Osteoblast (primary cell): ENCODE results near the gene LUC7L. TPM values are rescaled to one million over a fixed set of nuclear protein-coding genes. Genes with fewer than 3 reads are reported as not detected.
A peak's percentile ranks its signal among the peaks of the same experiment; 100 is the strongest.

Experiments
- DNase-seq: peaks from one replicate; pipeline ENCODE4 v3.0.0; 2011; ENCODE audit warnings: low spot score, mixed read lengths; ENCODE audit not compliant: insufficient read length; ENCODE audit errors: missing footprints
- H2AFZ ChIP-seq: 2 replicates; pipeline ENCODE4 v1.6.0; 2011; ENCODE audit warnings: mild to moderate bottlenecking, low read length
- H3K27ac ChIP-seq: 2 replicates; pipeline ENCODE4 v1.5.1; 2011; ENCODE audit warnings: mild to moderate bottlenecking, low read depth, low read length, moderate library complexity
- H3K27me3 ChIP-seq: 2 replicates; pipeline ENCODE4 v1.6.0; 2012; ENCODE audit warnings: mild to moderate bottlenecking, control low read depth, inconsistent platforms, low read length, moderate library complexity; ENCODE audit not compliant: insufficient read depth
- H3K36me3 ChIP-seq: 2 replicates; pipeline ENCODE4 v1.5.1; 2011; ENCODE audit warnings: mild to moderate bottlenecking, low read length, control low read depth, moderate library complexity; ENCODE audit not compliant: insufficient read depth
- H3K4me1 ChIP-seq: 2 replicates; pipeline ENCODE4 v1.5.1; 2011; ENCODE audit warnings: mild to moderate bottlenecking, low read length, control low read depth, moderate library complexity; ENCODE audit not compliant: insufficient read depth
- H3K4me2 ChIP-seq: 2 replicates; pipeline ENCODE4 v1.6.0; 2011; ENCODE audit warnings: mild to moderate bottlenecking, low read length; ENCODE audit not compliant: insufficient read depth
- H3K4me3 ChIP-seq: fragments of 200-600 bp; sonication (generic); 3 replicates; pipeline ENCODE4 v1.5.1; 2012; ENCODE audit warnings: mild to moderate bottlenecking, low read length, inconsistent platforms; ENCODE audit not compliant: insufficient read depth
- H3K79me2 ChIP-seq: 2 replicates; pipeline ENCODE4 v1.6.0; 2012; ENCODE audit warnings: mild to moderate bottlenecking, low read length, control low read depth, inconsistent platforms; ENCODE audit not compliant: insufficient read depth
- H3K9me3 ChIP-seq: 2 replicates; pipeline ENCODE4 v1.5.1; 2011; ENCODE audit warnings: low read depth, low read length, control low read depth
- H4K20me1 ChIP-seq: 2 replicates; pipeline ENCODE4 v1.6.0; 2012; ENCODE audit warnings: mild to moderate bottlenecking, low read length, control low read depth; ENCODE audit not compliant: insufficient read depth
- CTCF ChIP-seq: IDR thresholded peaks from 2 replicates; pipeline ENCODE4 v1.5.1; 2011; ENCODE audit warnings: mild to moderate bottlenecking, low read depth, low read length, moderate library complexity; ENCODE audit errors: extremely low read depth
- total RNA-seq: library from RNA; depleted of rRNA; stranded (reverse); fragments of >200 nt; gene quantifications from 2 replicates; pipeline ENCODE4 v1.2.3, GENCODE V29; 2012

LUC7L gene
- total RNA-seq, 1 donor: 46.0 TPM

- Histone ChIP-seq H4K20me1 (peaks cover 30% of the 10 kb centered on the region), H3K9me3 (no peaks in the 10 kb centered on the region), H3K4me2 (no peak overlapping the region), H3K4me3 (no peak overlapping the region), H2AFZ (no peak overlapping the region), H3K27me3 (no peaks in the 10 kb centered on the region), H3K36me3 (peaks cover 83% of the 10 kb centered on the region), H3K79me2 (peaks cover 7% of the 10 kb centered on the region), H3K27ac (no peak overlapping the region), H3K4me1 (peaks cover 4% of the 10 kb centered on the region)
- DNase-seq: no peak
- no peak for TF ChIP-seq CTCF
These were observed 35.8 kb downstream of the LUC7L start for GRCh38 chr16:193441-193840.

GRCh38 chr16:192686-193085 lies 36.6 kb downstream of the LUC7L start:
- Histone ChIP-seq H3K27ac (no peak overlapping the region), H3K4me1 (peaks cover 4% of the 10 kb centered on the region), H3K36me3 (peaks cover 86% of the 10 kb centered on the region), H3K79me2 (peaks cover 7% of the 10 kb centered on the region), H3K4me3 (no peak overlapping the region), H3K4me2 (no peak overlapping the region), H3K9me3 (no peaks in the 10 kb centered on the region), H3K27me3 (no peaks in the 10 kb centered on the region), H2AFZ (no peak overlapping the region), H4K20me1 (peaks cover 29% of the 10 kb centered on the region)
- peak; percentile 73 for DNase-seq
- no peak for TF ChIP-seq CTCF

- Histone ChIP-seq H3K27ac (no peak overlapping the region), H2AFZ (no peak overlapping the region), H3K36me3 (peaks cover 85% of the 10 kb centered on the region), H3K4me3 (no peak overlapping the region), H4K20me1 (peaks cover 27% of the 10 kb centered on the region), H3K9me3 (no peaks in the 10 kb centered on the region), H3K27me3 (no peaks in the 10 kb centered on the region), H3K4me1 (peaks cover 4% of the 10 kb centered on the region), H3K79me2 (peaks cover 4% of the 10 kb centered on the region), H3K4me2 (no peak overlapping the region)
- no peak for DNase-seq
- no peak for TF ChIP-seq CTCF
These were observed 37.4 kb downstream of the LUC7L start for GRCh38 chr16:191831-192230.

- H4K20me1 ChIP-seq: peaks cover 29% of the 10 kb centered on the region
- no peaks in the 10 kb centered on the region for H3K9me3 ChIP-seq
- peaks cover under 1% of the 10 kb centered on the region for H3K4me1 ChIP-seq
- H3K4me3 ChIP-seq: no peak overlapping the region
- no peak for TF ChIP-seq CTCF
- no peak overlapping the region for H3K4me2 ChIP-seq
- H3K27me3 ChIP-seq: no peaks in the 10 kb centered on the region
- H3K36me3 ChIP-seq: peaks cover 66% of the 10 kb centered on the region
- no peak overlapping the region for H2AFZ ChIP-seq
- H3K79me2 ChIP-seq: peaks cover 2% of the 10 kb centered on the region
- DNase-seq: peak; percentile 53
- no peak overlapping the region for H3K27ac ChIP-seq
These were observed 39.6 kb downstream of the LUC7L start for GRCh38 chr16:189604-190186.
